RWPE2 (cell line): ENCODE measurements around the gene KIF18A.

Experiments used
- ATAC-seq: fragments of 200-7000 bp; cut with Tn5 transposase; 3 replicates; pipeline ENCODE4 v1.9.1; 2021; ENCODE audit warnings: low read depth
- DNase-seq: peaks from one replicate; pipeline ENCODE4 v3.0.0-alpha.2; 2020; ENCODE audit warnings: low spot score
- H3K27ac ChIP-seq: fragments of 450-650 bp; 2 replicates; pipeline ENCODE4 v1.5.1; 2017; ENCODE audit warnings: mild to moderate bottlenecking; ENCODE audit not compliant: poor library complexity, severe bottlenecking
- H3K27me3 ChIP-seq: fragments of 250-450 bp; sonication (Bioruptor Pico); 2 replicates; pipeline ENCODE4 v1.5.1; 2021; ENCODE audit warnings: mild to moderate bottlenecking, moderate library complexity; ENCODE audit not compliant: insufficient read depth, poor library complexity, severe bottlenecking
- H3K36me3 ChIP-seq: fragments of 250-450 bp; sonication (Bioruptor Pico); 2 replicates; pipeline ENCODE4 v1.5.1; 2020; ENCODE audit warnings: low read depth, mild to moderate bottlenecking, moderate library complexity
- H3K4me1 ChIP-seq: fragments of 250-450 bp; sonication (Bioruptor Pico); 2 replicates; pipeline ENCODE4 v1.5.1; 2021; ENCODE audit warnings: mild to moderate bottlenecking, moderate library complexity; ENCODE audit not compliant: insufficient read depth, poor library complexity, severe bottlenecking
- H3K4me3 ChIP-seq: fragments of 250-450 bp; sonication (Bioruptor Pico); 2 replicates; pipeline ENCODE4 v1.5.1; 2021; ENCODE audit warnings: mild to moderate bottlenecking, moderate library complexity; ENCODE audit not compliant: severe bottlenecking
- H3K9me3 ChIP-seq: fragments of 250-450 bp; sonication (Bioruptor Pico); 2 replicates; pipeline ENCODE4 v1.5.1; 2021; ENCODE audit warnings: mild to moderate bottlenecking, moderate library complexity; ENCODE audit not compliant: severe bottlenecking
- CTCF ChIP-seq: fragments of 450-650 bp; IDR thresholded peaks from one replicate; pipeline ENCODE4 v1.5.1; 2017; ENCODE audit warnings: mild to moderate bottlenecking, moderate library complexity; ENCODE audit not compliant: poor library complexity, severe bottlenecking

The KIF18A gene

GRCh38 chr11:28107750-28108618 lies at the start of gene KIF18A, which contains the start of gene METTL15:
Gene KIF18A (minus strand): TSS chr11:28108156. CDS start chr11:28097947, 10,209 bp downstream.
Gene METTL15 (plus strand): TSS chr11:28108388. CDS start chr11:28113335, 4,947 bp downstream.
- Histone ChIP-seq H3K36me3 (peaks cover 20% of the 10 kb centered on the region), H3K4me3 (peak within 1 kb of the TSS; percentile 59), H3K27ac (peak within 1 kb of the TSS; percentile 80), H3K4me1 (peaks cover 54% of the 10 kb centered on the region), H3K9me3 (no peaks in the 10 kb centered on the region), H3K27me3 (no peaks in the 10 kb centered on the region)
- DNase-seq (peak; percentile 99), ATAC-seq (peak; percentile 86)
- TF ChIP-seq CTCF: no peak

- no peak for ATAC-seq
- no peak for TF ChIP-seq CTCF
- no peaks in the 10 kb centered on the region for H3K9me3 ChIP-seq
- H3K4me1 ChIP-seq: no peaks in the 10 kb centered on the region
- DNase-seq: no peak
- no peak overlapping the region for H3K4me3 ChIP-seq
- H3K27me3 ChIP-seq: no peaks in the 10 kb centered on the region
- no peak overlapping the region for H3K27ac ChIP-seq
- H3K36me3 ChIP-seq: peaks cover 22% of the 10 kb centered on the region
These were observed 45.6 kb upstream of the KIF18A start for GRCh38 chr11:28153586-28153985.

GRCh38 chr11:28152743-28153142 lies 44.8 kb upstream of the KIF18A start:
- H3K4me1 ChIP-seq: no peaks in the 10 kb centered on the region
- no peaks in the 10 kb centered on the region for H3K9me3 ChIP-seq
- DNase-seq (no peak), ATAC-seq (no peak)
- H3K27me3 ChIP-seq: no peaks in the 10 kb centered on the region
- no peak for TF ChIP-seq CTCF
- H3K27ac ChIP-seq: no peak overlapping the region
- no peak overlapping the region for H3K4me3 ChIP-seq
- H3K36me3 ChIP-seq: peaks cover 17% of the 10 kb centered on the region

GRCh38 chr11:28146123-28146751 lies 38.3 kb upstream of the KIF18A start:
- no peak for TF ChIP-seq CTCF
- H3K4me1 ChIP-seq: peaks cover 23% of the 10 kb centered on the region
- H3K9me3 ChIP-seq: no peaks in the 10 kb centered on the region
- H3K27ac ChIP-seq: peak overlapping the region; percentile 51
- H3K4me3 ChIP-seq: no peak overlapping the region
- no peaks in the 10 kb centered on the region for H3K27me3 ChIP-seq
- DNase-seq (no peak), ATAC-seq (peak; percentile 97)
- no peaks in the 10 kb centered on the region for H3K36me3 ChIP-seq
